ENCODE results near the gene TRMT44.
"Not testable (repeated sequence)": the region's sequence is repeated elsewhere in the genome, so short reads cannot be mapped to it uniquely, and the experiment has no call there.

TRMT44 gene

DNA sequence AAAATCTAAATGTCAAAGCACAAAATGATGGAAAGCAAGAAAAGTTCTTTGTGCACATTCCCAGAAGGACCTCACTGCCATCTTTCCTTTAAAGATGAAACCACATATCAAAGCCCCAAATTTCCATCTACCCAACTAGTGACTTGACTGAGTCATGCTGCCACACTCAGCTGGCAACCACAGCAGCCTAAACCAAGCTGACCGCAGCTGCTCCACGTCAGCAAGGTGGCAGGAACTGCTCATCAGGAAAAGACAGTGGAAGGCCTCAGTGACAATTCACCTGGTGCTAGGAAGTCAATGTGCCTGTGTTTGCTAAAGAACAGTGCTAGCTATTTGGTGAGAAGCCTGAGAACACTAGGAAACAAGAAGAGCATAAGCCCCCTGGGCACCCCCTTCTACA is 26.2 kb upstream of the TRMT44 start:
- Mint-ChIP-seq H3K27ac (peak overlapping the region; percentile 89), H3K4me3 (peak overlapping the region; percentile 43), H3K9me3 (no peaks in the 10 kb centered on the region), H3K36me3 (peaks cover 68% of the 10 kb centered on the region), H3K4me1 (peaks cover 70% of the 10 kb centered on the region)
- DNase-seq (ENCODE audit: low spot score in 2 of 2) (peak; percentile 49 to 74), ATAC-seq (peak; percentile 75)

DNA sequence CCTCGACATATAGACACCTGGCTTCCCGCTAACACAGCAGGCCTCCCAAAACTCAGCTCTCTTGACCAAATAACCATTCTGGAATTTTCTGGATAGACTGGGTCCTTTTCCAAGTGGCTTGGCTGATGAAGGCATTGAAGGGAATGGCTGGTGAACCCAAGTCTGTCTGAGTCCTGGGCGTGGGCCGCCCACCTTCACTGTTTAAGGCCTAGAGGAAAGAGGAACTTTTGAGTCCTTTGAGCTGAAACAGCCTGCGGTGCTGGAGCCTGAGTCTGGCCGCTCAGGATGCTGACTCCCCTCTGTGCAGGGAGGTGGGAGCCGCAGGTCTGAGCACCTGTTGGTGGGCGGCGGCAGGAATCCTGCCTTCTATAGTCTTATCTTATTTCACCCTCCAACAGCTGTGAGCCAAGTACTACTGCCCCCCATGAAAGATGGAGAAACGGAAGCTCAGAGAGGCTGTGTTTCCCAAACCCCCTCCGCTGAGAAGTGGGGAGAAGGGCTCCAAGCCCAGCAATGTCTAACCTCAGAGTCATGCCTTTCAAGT is 23.4 kb upstream of the TRMT44 start:
- no peak overlapping the region for H3K4me3 Mint-ChIP-seq
- peak overlapping the region; percentile 94 for H3K27ac Mint-ChIP-seq
- peaks cover 71% of the 10 kb centered on the region for H3K4me1 Mint-ChIP-seq
- ATAC-seq (no peak), DNase-seq (ENCODE audit: low spot score in 2 of 2) (no peak)
- H3K36me3 Mint-ChIP-seq, result peaks cover 66% of the 10 kb centered on the region
- no peaks in the 10 kb centered on the region for H3K9me3 Mint-ChIP-seq

DNA sequence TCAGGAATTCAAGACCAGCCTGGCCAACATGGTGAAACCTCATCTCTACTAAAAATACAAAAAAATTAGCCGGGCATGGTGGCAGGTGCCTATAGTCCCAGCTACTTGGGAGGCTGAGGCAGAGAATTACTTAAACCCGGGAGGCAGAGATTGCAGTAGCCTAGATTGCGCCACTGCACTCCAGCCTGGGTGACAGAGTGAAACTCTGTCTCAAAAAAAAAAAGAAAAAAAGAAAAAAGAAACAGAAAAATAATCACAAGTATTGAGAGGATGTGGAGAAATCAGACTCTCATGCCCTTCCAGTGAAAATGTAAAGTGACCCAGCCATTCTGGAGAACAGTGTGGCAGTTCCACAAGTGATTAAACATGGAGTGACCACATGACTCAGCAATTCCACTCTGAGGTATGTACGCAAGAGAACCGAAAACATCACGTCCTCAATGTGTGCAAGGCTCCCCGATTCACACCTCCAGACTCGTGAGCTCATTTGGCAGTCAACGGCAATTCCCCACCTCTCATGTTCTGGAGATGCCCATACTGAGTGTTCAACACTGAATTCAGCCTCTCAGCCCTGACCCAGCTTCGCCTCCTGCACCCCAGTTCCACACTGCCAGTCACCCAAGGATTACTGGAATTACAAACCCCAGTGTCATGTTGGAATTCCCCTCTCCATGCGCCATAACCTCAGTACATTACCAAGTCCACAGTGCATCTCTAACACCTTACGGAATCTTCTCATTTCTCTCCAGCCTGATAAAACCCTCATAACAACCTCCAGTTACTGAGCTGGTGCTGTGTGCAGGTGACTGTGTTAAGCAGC is 21.1 kb upstream of the TRMT44 start:
- H3K4me1 Mint-ChIP-seq, result peaks cover 64% of the 10 kb centered on the region
- H3K9me3 Mint-ChIP-seq, result no peaks in the 10 kb centered on the region
- H3K4me3 Mint-ChIP-seq, result peak overlapping the region; percentile 39
- peak overlapping the region; percentile 94 for H3K27ac Mint-ChIP-seq
- peaks cover 45% of the 10 kb centered on the region for H3K36me3 Mint-ChIP-seq
- peak; percentile 98 for ATAC-seq
- DNase-seq (ENCODE audit: low spot score in 2 of 2), result peak; percentile 51 to 85

DNA sequence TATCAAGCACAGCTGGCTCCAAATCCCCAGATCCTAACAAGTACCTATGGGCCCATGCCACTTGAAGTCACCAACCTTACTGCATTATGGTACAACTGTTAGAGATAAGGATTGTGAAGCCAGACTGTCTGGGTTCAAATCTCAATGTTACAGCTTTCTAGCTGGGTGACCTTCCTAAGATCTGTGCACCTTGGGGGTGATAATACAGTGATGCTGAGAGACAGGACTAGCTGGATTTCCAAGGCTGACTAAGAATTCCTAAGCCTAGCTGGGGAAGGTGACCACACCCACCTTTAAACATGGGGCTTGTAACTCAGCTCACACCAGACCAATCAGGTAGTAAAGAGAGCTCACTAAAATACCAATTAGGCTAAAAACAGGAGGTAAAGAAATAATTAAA is 20.4 kb upstream of the TRMT44 start:
- H3K9me3 Mint-ChIP-seq; ATAC-seq; DNase-seq (ENCODE audit: low spot score in 2 of 2): not testable (repeated sequence)
- H3K4me3 Mint-ChIP-seq, result peak overlapping the region; percentile 39
- peak overlapping the region; percentile 94 for H3K27ac Mint-ChIP-seq
- peaks cover 57% of the 10 kb centered on the region for H3K4me1 Mint-ChIP-seq
- peaks cover 38% of the 10 kb centered on the region for H3K36me3 Mint-ChIP-seq

DNA sequence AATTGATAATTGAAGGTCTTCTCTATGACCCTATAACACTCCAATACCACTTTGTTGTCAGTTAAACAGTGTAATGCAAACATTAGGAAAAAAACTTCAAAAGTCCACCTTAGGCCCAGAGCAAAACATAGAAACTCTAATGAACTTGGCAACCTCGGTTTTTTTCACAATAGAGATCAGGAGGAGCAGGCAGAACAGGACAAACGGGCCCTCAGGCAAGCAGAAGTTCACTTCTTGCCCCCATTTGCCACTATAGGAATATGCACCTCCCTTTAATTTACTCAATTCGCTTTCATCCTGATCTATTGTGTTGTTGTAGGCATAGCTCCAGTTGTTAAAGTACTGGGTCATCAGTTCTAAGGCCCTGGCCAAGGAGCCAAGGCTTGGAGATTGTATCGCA is 18.2 kb upstream of the TRMT44 start:
- peak overlapping the region; percentile 27 for H3K27ac Mint-ChIP-seq
- no peak for ATAC-seq

DNA sequence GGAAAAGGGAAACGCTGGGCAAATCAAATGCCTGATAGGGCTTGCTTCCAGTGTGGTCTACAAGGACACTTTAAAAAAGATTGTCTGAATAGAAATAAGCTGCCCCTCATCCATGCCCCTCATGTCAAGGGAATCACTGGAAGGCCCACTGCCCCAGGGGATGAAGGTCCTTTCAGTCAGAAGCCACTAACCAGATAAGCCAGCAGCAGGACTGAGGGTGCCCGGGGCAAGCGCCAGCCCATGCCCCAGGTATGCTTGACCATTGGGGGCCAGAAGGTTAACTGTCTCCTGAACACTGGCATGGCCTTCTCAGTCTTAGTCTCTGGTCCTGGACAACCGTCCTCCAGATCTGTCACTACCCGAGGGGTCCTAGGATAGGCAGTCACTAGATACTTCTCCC is 17.8 kb upstream of the TRMT44 start:
- Mint-ChIP-seq H3K36me3 (peaks cover 24% of the 10 kb centered on the region), H3K9me3 (no peaks in the 10 kb centered on the region), H3K27ac (no peak overlapping the region), H3K4me1 (peaks cover 66% of the 10 kb centered on the region), H3K4me3 (no peak overlapping the region)
- ATAC-seq (no peak), DNase-seq (ENCODE audit: low spot score in 2 of 2) (no peak)

More for the DNA sequence above, 18.2 kb upstream of the TRMT44 start:
- Mint-ChIP-seq H3K9me3 (no peaks in the 10 kb centered on the region), H3K36me3 (peaks cover 24% of the 10 kb centered on the region), H3K4me1 (peaks cover 67% of the 10 kb centered on the region), H3K4me3 (no peak overlapping the region)
- no peak for DNase-seq (ENCODE audit: low spot score in 2 of 2)

DNA sequence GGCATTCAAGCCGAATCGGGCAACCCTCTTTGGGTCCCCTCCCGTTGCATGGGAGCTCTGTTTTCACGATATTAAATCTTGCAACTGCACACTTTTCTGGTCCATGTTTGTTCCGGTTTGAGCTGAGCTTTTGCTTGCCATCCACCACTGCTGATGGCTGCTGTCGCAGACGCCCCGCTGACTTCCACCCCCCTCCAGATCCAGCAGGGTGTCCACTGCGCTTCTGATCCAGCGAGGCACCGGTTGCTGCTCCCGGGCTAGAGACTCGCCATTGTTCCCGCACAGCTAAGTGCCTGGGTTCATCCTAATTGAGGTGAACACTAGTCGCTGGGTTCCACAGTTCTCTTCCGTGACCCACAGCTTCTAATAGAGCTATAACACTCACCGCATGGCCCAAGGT is 13.3 kb upstream of the TRMT44 start:
- Mint-ChIP-seq H3K27ac (peak overlapping the region; percentile 97), H3K4me1 (peaks cover 45% of the 10 kb centered on the region), H3K9me3 (no peaks in the 10 kb centered on the region), H3K4me3 (peak overlapping the region; percentile 87), H3K36me3 (peaks cover 18% of the 10 kb centered on the region)
- DNase-seq (ENCODE audit: low spot score in 2 of 2) (no peak), ATAC-seq (no peak)

DNA sequence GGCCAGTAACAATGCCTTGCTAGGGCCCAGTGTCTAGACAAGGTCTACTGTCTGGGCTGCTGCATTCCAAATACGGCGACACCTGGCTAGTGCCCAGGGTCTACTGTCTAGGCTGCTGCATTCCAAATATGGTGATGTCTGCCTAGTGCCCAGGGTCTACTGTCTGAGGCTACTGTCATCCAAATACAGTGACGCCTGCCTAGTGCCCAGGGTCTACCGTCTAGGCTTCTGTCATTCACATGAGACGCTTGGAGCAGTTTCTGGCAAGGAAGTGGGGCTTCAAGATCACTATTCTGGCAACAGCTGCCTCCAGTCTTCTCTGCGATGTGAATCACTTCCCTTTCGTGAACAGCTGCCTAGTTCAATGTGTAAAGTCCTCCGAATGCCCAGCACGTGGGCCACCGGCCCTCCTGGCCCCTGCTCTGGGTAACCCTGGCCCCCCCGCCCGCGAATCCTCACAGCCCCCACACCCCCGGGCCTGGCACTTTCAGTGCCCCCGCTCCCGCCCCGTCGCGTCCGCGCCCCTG is 12.8 kb upstream of the TRMT44 start:
- H3K4me1 Mint-ChIP-seq, result peaks cover 42% of the 10 kb centered on the region
- no peaks in the 10 kb centered on the region for H3K9me3 Mint-ChIP-seq
- H3K27ac Mint-ChIP-seq, result peak overlapping the region; percentile 97
- DNase-seq (ENCODE audit: low spot score in 2 of 2), result no peak
- H3K4me3 Mint-ChIP-seq, result peak overlapping the region; percentile 87
- peaks cover 18% of the 10 kb centered on the region for H3K36me3 Mint-ChIP-seq
- peak; percentile 72 for ATAC-seq

DNA sequence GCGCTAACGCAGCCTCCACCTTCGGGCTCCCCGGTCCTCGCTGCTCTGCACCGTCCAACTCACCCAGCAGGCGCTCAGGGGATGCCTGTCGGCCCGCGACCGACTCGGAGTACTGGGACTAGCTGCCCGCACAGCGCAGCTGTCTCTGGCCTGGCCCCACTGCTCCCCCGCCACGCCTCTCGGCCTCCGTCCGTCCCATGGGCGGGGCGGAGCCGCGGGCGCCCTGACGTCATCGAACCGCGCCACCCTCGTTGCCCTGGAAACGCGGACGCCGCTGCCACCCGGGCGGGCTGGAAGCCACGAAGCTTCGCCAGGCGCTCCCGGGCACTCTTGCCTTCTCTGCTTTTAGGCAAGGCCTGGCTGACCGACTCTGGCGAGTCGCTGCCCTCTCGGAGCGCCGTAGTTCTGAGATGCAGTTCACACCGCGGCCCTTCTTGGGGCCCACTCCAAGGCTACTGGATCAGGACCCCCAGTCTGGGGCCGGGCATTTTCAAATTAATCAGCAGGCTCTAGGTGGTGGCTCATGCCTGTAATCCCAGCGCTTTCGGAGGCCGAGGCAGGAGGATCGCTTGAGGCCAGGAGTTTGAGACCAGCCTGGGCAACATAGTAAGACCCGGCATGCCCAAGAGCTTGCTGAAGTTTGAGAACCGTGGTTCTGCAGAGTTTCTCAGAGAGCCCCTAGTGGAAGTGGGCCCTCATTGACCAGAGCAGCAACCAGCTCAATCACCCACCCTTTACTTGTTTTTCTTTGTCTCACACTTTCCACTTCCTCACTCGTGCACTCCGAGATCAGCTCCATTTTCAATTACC is 12.1 kb upstream of the TRMT44 start:
- peaks cover 18% of the 10 kb centered on the region for H3K36me3 Mint-ChIP-seq
- ATAC-seq, result peak; percentile 96
- DNase-seq (ENCODE audit: low spot score in 2 of 2), result peak; percentile 99
- H3K4me3 Mint-ChIP-seq, result peak overlapping the region; percentile 87
- H3K27ac Mint-ChIP-seq, result peak overlapping the region; percentile 97
- no peaks in the 10 kb centered on the region for H3K9me3 Mint-ChIP-seq
- peaks cover 42% of the 10 kb centered on the region for H3K4me1 Mint-ChIP-seq

DNA sequence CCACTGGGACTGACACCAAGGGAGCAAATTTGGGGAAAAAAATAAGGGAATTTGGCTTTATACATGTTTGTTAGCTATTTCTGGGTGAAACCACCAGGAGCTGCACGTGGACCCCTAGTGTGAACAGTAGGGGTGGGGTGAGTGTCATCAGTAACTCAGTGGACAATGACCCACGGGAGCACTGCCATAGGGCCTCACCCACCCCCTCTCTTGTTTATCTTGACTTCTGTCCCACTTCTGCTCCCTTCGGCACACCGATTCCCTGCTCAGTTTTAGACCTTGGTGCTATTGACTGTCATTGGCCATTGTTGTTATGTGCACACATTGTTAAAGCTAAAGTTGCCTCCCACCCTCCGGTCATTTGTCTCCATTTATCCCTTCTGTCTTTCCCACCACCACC is 9.0 kb upstream of the TRMT44 start:
- no peak overlapping the region for H3K4me3 Mint-ChIP-seq

DNA sequence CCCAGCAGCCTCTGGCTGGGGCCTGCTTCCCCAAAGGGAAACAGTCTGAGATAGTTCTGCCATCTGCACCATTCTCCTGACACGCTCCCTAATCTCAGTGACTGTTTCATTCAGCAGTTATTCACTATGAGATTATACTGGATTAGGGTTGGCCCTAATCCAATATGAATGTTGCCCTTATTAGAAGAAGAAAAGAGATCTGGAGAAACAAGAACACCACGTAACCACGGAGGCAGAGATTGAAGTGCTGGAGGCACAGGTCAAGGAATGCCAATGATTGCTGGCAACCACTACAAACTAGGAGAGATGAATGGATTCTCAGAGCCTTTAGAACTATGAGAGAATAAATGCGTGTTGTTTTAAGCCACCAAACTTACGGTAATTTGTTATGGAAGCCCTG is 7.4 kb upstream of the TRMT44 start:
- ATAC-seq (no peak), DNase-seq (ENCODE audit: low spot score in 2 of 2) (no peak)
- Mint-ChIP-seq H3K4me3 (no peak overlapping the region), H3K9me3 (no peaks in the 10 kb centered on the region), H3K36me3 (peaks cover 21% of the 10 kb centered on the region), H3K4me1 (peaks cover 56% of the 10 kb centered on the region), H3K27ac (no peak overlapping the region)

More for the DNA sequence above, 9.0 kb upstream of the TRMT44 start:
- H3K4me1 Mint-ChIP-seq, result peaks cover 54% of the 10 kb centered on the region
- peak overlapping the region; percentile 65 for H3K27ac Mint-ChIP-seq
- H3K36me3 Mint-ChIP-seq, result peaks cover 21% of the 10 kb centered on the region
- H3K9me3 Mint-ChIP-seq, result no peaks in the 10 kb centered on the region
- DNase-seq (ENCODE audit: low spot score in 2 of 2) (no peak), ATAC-seq (no peak)

DNA sequence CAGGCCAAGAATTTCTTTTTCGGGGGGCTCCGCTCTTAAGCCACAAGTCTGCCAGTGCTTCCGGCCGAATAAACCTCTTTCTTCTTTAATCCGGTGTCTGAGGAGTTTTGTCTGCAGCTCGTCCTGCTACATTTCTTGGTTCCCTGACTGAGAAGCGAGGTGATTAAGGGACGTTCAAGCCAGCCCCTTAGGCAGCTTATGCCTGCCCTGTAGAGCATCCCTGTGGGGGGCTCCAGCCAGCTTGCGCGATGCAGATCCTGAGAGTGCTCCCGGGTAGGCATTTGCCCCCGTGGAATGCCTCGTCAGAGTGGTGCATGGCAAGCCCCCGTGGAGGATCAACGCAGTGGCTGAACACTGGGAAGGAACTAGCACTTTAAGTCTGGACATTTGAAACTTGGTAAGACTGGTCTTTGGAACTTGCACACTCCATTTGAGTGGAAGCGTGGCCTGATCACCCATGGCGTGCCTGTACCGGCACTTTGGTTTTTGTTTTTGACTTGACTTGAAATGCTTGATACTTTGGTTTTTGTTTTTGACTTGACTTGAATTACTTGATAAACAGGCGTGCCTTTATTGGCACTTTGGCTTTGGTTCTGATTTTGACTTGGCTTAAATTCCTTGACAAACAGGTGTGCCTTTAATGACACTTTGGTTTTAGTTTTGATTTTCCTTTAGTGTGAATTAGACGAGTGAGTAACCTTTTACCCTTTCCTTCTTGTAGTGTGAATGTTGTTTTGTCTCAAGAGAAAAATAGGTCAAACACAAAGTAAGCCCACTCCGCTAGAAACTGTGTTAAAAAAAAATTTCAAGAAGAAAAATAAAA is 6.1 kb upstream of the TRMT44 start:
- Mint-ChIP-seq H3K4me1 (peaks cover 53% of the 10 kb centered on the region), H3K27ac (peak overlapping the region; percentile 84)

DNA sequence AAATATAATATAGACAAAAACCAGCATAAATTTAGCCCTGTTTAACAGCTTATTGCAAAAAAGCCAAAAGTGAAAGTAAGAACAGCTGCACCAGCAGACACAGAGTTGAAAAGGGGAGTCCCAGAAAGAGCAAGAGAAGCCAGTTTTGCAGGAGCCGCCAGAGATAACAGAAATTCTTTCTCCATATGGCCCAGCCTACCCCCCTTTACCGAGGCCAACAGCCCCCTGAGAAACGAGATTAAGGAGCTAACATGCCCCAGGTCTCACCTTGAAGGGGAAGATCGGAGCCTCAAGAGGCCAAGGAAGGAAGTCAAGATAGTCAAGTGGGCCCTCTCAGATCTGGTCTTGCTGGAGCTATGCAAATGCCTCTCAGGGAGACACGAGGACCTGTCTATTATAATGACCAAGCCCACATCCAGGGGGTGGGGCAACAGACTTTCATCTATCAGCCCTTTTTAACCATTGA is 4.9 kb upstream of the TRMT44 start:
- Mint-ChIP-seq H3K9me3 (no peaks in the 10 kb centered on the region), H3K27ac (peak overlapping the region; percentile 84), H3K4me1 (peaks cover 63% of the 10 kb centered on the region), H3K4me3 (peak overlapping the region; percentile 64), H3K36me3 (peaks cover 21% of the 10 kb centered on the region)
- peak in 1 of 2 donors; percentile 65 for DNase-seq (ENCODE audit: low spot score in 2 of 2)
- peak; percentile 40 for ATAC-seq

More for the DNA sequence above, 6.1 kb upstream of the TRMT44 start:
- peaks cover 10% of the 10 kb centered on the region for H3K36me3 Mint-ChIP-seq
- ATAC-seq, result no peak
- H3K4me3 Mint-ChIP-seq, result peak overlapping the region; percentile 64
- DNase-seq (ENCODE audit: low spot score in 2 of 2), result no peak
- no peaks in the 10 kb centered on the region for H3K9me3 Mint-ChIP-seq

DNA sequence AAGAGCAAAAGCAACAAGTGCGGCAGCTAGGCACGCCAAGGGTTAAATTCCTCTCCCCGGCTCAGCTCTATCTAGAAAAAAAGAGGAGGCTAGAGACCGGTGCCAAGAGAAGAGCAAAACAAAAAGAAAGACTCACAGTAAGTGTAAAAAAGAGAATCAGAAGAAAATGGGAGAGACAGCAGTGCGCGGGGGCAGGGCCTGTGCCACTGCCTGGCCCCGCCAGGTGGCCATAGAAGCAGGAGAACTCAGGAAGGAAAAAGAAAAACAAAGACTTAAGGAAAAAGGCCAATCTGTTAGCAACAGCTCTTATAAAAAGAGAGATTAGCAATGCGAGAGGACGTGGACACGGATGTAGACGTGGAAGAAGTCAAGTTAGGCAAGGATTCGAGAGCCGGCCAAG is 3.3 kb upstream of the TRMT44 start:
- Mint-ChIP-seq H3K9me3 (no peaks in the 10 kb centered on the region), H3K36me3 (peaks cover 32% of the 10 kb centered on the region), H3K4me1 (peaks cover 71% of the 10 kb centered on the region), H3K27ac (peak overlapping the region; percentile 99), H3K4me3 (no peak overlapping the region)
- ATAC-seq, result no peak
- DNase-seq (ENCODE audit: low spot score in 2 of 2), result no peak
